Mucosa of rectum (tissue), 2 donors: ENCODE measurements around the gene TP53.

Source experiments
- H3K27ac ChIP-seq, 2 donors: one replicate each; pipeline ENCODE4 v1.7.0; 2013; ENCODE audit warnings: inconsistent platforms in 2 of 2, low read depth in 2 of 2, low read length in 2 of 2
- H3K27me3 ChIP-seq, 2 donors: one replicate each; pipeline ENCODE4 v1.7.0; 2013; ENCODE audit warnings: low read length in 2 of 2; ENCODE audit not compliant: control insufficient read depth in 2 of 2, insufficient read depth in 2 of 2
- H3K36me3 ChIP-seq, 2 donors: one replicate each; pipeline ENCODE4 v1.7.0; 2013; ENCODE audit warnings: low read length in 2 of 2; ENCODE audit not compliant: control insufficient read depth in 2 of 2, insufficient read depth in 2 of 2
- H3K4me1 ChIP-seq, 2 donors: one replicate each; pipeline ENCODE4 v1.7.0; 2013; ENCODE audit warnings: low read length in 2 of 2, mild to moderate bottlenecking in 1 of 2; ENCODE audit not compliant: control insufficient read depth in 2 of 2, insufficient read depth in 2 of 2
- H3K4me3 ChIP-seq, 2 donors: one replicate each; pipeline ENCODE4 v1.7.0; 2013; ENCODE audit warnings: low read length in 2 of 2
- H3K9ac ChIP-seq, 2 donors: one replicate each; pipeline ENCODE4 v1.7.0; 2013; ENCODE audit warnings: low read length in 2 of 2, low read depth in 1 of 2, mild to moderate bottlenecking in 1 of 2
- H3K9me3 ChIP-seq, 2 donors: one replicate each; pipeline ENCODE4 v1.7.0; 2013; ENCODE audit warnings: low read length in 2 of 2; ENCODE audit not compliant: control insufficient read depth in 2 of 2
- donor health status: healthy.
- donor health status: Normal muscosa, but diverticular disease.

TP53 gene

DNA sequence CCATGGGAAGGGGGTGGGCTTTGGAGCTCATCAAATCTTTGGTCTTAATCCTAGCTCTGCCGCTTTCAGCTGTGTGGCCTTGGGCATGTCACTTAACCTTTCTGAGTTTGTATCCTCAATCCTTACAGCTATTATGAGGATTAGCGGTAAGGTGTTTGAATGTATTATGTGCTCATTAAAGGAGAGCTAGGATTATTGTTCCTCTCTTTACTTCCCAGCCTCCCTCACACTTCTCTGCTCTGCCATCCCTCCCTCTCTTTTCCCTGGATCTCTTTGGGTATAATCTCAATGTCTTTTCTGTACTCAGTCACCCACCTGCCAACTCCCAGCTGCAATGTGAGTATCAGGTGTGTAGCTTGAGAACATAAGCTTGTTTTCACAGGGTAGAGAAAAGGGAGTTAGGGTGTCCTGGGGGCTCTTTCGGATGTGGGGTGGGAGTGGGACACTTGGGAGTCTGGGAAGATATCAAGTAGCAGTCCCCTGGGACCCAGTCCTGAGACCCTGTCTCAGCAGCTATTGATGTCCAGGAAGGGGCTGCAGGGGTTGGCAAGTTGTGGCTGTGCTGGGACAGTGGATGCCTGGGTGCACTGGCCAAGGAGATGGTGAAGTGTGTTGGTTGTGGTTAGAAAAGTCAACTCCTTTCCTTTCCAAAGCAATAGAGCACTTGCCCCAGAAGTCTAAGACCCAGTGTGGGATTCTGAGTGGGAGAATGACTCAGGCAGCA is 19.5 kb upstream of the TP53 start:
- Histone ChIP-seq H3K9me3 (no peaks in the 10 kb centered on the region), H3K4me3 (no peak overlapping the region), H3K4me1 (peaks cover 0 to 4% of the 10 kb centered on the region in 2 donors), H3K36me3 (peaks cover 0 to 3% of the 10 kb centered on the region in 2 donors), H3K27me3 (peaks cover 26 to 47% of the 10 kb centered on the region in 2 donors), H3K9ac (no peak overlapping the region), H3K27ac (no peak overlapping the region)

DNA sequence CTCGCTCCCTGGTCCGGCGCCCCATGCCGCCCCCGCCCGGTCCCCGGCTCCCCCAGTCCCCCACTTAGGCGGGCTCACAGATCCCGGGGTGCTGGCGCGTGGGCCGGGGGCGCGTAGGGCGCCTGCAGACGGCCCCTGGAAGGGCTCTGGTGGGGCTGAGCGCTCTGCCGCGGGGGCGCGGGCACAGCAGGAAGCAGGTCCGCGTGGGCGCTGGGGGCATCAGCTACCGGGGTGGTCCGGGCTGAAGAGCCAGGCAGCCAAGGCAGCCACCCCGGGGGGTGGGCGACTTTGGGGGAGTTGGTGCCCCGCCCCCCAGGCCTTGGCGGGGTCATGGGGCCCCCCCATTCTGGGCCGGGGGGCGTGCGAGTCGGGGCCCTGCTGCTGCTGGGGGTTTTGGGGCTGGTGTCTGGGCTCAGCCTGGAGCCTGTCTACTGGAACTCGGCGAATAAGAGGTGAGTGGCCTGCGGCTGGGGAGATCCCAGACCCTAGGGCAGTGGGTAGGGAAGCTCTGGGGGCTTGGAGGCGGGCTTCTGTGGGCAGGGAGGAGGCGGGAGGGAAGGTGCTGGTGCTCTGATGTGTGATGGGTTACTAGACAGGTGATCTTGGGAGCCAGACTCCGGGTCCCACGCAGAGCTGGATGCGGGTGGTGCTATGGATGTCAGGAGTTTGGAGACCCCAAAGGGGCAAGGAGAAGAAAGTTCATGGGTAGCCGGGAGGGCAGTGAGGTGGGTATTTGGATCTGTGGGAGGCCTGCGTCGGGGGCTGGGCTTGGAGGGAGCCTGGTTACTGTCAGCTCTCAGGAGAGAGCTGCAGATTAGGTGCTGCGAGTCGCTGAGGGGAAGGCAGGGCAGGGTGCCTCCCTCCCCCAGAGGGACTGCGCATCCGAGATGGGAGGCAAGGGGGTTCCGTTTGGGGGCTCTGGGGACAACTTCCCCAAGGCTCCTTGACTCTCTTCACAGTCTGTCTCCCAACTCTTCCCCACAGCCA is 18.3 kb upstream of the TP53 start:
- Histone ChIP-seq H3K4me1 (peaks cover 0 to 4% of the 10 kb centered on the region in 2 donors), H3K9ac (no peak overlapping the region), H3K36me3 (peaks cover 3 to 7% of the 10 kb centered on the region in 2 donors), H3K4me3 (peak overlapping the region in 1 of 2 donors; percentile 39), H3K9me3 (no peaks in the 10 kb centered on the region), H3K27ac (no peak overlapping the region), H3K27me3 (peaks cover 18 to 42% of the 10 kb centered on the region in 2 donors)

DNA sequence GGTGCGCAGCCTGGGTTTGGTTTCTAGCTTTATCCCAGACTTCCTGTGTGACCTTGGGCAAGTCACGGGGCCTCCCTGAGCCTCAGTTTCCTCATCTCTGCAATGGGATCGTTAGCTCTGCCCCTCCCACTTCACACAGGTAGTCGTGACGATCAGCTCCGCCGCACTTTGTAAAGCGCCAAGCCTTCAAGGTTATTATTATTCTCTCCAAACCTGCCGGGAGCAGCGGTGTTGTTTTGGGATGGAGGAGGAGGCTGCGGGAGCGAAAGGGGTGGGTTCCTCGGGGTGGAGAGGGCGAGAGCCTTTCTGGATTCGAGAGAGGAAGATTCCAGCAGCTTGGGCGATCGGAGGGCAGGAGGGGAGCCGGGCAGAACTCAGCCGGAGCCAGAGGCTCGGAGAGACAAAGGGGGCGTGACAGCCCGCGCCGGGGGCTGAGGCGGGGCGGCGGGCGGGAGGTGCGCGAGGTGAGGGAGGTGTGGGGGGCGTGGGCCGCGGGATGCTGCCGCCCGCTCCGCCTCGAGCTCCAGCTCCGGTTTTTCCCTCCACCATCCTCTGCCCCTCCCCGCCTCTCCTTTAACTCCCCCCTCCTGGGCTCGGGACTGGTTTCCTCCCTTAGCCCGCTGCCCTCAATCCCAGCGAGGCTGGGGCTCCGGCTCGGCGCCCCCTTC is 17.4 kb upstream of the TP53 start, which contains the start of gene EFNB3:
Gene EFNB3, plus strand, starts transcription at position 602 of the 668 bp plus-strand sequence. CDS start 397 bp downstream, outside the sequence.
- Histone ChIP-seq H3K9me3 (no peaks in the 10 kb centered on the region), H3K27me3 (peaks cover 18 to 42% of the 10 kb centered on the region in 2 donors), H3K36me3 (peaks cover 3 to 7% of the 10 kb centered on the region in 2 donors), H3K4me1 (peaks cover 0 to 4% of the 10 kb centered on the region in 2 donors), H3K27ac (no peak within 1 kb of the TSS), H3K4me3 (peak within 1 kb of the TSS in 1 of 2 donors; percentile 39), H3K9ac (no peak within 1 kb of the TSS)

GRCh38 chr17:7703584-7704479 is 16.5 kb upstream of the TP53 start:
- Histone ChIP-seq H3K9me3 (no peaks in the 10 kb centered on the region), H3K27ac (no peak overlapping the region)

DNA sequence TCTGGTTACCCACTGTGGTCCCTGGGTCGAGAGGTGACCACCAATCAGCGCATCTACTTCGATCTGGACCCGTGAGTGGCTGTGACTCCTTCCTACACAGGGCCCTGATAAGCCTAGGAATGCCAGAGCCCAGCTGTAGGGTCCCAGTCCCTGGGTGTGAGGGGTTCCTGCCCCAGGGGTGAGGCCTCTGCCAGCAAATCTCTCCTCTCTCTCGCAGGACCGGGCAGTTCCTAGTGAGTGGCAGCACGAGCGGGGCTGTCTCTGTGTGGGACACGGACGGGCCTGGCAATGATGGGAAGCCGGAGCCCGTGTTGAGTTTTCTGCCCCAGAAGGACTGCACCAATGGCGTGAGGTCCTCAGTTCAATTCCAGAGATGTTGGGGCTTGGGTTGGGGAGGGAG is 15.5 kb upstream of the TP53 start:
- Histone ChIP-seq H3K9me3 (no peaks in the 10 kb centered on the region), H3K27me3 (peaks cover 18 to 40% of the 10 kb centered on the region in 2 donors), H3K9ac (no peak overlapping the region), H3K36me3 (peaks cover 3 to 7% of the 10 kb centered on the region in 2 donors), H3K27ac (no peak overlapping the region), H3K4me1 (peaks cover 0 to 4% of the 10 kb centered on the region in 2 donors), H3K4me3 (no peak overlapping the region)

More at GRCh38 chr17:7703584-7704479, 16.5 kb upstream of the TP53 start:
- H3K9ac ChIP-seq, result no peak overlapping the region
- peaks cover 0 to 4% of the 10 kb centered on the region in 2 donors for H3K4me1 ChIP-seq
- peaks cover 3 to 7% of the 10 kb centered on the region in 2 donors for H3K36me3 ChIP-seq
- peaks cover 18 to 42% of the 10 kb centered on the region in 2 donors for H3K27me3 ChIP-seq
- no peak overlapping the region for H3K4me3 ChIP-seq

DNA sequence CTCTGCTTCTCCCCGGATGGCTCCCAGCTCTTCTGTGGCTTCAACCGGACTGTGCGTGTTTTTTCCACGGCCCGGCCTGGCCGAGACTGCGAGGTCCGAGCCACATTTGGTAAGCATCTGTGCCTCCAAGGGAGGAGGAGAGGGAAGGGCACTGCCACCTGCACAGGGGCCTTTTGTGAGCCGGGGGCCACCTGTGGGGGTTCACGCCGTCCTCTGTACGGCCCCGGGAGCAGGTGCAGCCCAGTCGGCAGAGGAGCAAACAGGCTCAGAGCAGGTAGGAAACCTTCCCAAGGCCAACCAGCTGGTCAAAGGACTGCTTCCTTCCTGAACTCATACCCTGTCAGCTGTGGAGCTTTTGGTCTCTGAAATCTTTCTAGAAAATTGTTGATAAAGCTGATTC is 14.4 kb upstream of the TP53 start:
- Histone ChIP-seq H3K36me3 (peaks cover 3 to 7% of the 10 kb centered on the region in 2 donors), H3K4me3 (no peak overlapping the region), H3K9ac (no peak overlapping the region), H3K27ac (no peak overlapping the region), H3K27me3 (peaks cover 13 to 29% of the 10 kb centered on the region in 2 donors), H3K9me3 (no peaks in the 10 kb centered on the region), H3K4me1 (peaks cover 0 to 4% of the 10 kb centered on the region in 2 donors)

- H3K27me3 ChIP-seq, result peaks cover 3 to 19% of the 10 kb centered on the region in 2 donors
- no peaks in the 10 kb centered on the region for H3K9me3 ChIP-seq
- H3K4me1 ChIP-seq, result peaks cover 0 to 4% of the 10 kb centered on the region in 2 donors
- H3K36me3 ChIP-seq, result peaks cover 6 to 7% of the 10 kb centered on the region in 2 donors
- no peak overlapping the region for H3K9ac ChIP-seq
- no peak overlapping the region for H3K27ac ChIP-seq
- no peak overlapping the region for H3K4me3 ChIP-seq
Measured at GRCh38 chr17:7700510-7700909, 13.2 kb upstream of the TP53 start.

DNA sequence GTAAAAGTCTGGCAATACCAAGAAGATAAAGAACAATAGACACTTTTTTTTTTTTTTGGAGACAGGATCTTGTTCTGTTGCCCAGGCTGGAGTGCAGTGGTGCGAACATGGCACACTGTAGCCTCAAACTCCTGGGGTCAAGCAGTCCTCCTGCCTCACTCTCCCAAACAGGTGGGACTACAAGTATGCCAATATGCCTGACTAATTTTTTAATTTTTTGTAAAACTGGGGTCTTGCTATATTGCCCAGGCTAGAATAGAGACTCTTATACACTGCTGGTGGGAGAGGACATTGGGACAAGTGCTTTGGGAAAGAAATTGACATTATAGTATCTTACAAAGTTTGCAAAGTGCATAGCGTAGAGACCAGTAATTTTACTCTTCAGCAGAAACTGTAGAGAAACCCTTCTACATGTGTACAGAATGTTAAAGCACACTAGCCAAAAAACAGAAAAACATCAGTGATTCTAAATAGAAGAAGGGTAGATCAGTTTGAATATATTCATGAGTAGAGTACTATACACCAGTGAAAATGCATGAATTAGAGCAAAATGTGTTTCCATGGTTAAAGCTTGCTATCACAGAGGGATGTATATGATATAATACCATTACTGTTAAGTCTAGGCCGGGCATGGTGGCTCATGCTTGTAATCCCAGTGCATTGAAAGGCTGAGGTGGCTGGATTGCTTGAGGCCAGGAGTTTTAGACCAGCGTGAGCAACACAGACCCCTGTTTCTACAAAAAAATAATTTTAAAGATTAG is 10.7 kb upstream of the TP53 start:
- H3K36me3 ChIP-seq, result peaks cover 7 to 8% of the 10 kb centered on the region in 2 donors

More for the DNA sequence above, 10.7 kb upstream of the TP53 start:
- no peaks in the 10 kb centered on the region for H3K4me1 ChIP-seq
- H3K4me3 ChIP-seq, result no peak overlapping the region
- H3K9ac ChIP-seq, result no peak overlapping the region
- no peak overlapping the region for H3K27ac ChIP-seq
- no peaks in the 10 kb centered on the region for H3K9me3 ChIP-seq
- no peaks in the 10 kb centered on the region for H3K27me3 ChIP-seq
